PC-9 (cell line): ENCODE results near the gene GRM8.
"Not testable (repeated sequence)": the region's sequence is repeated elsewhere in the genome, so short reads cannot be mapped to it uniquely, and the experiment has no call there.

ENCODE experiments used
- CTCF ChIP-seq: fragments of 200-600 bp; sonication (generic); conservative IDR thresholded peaks from 2 replicates; pipeline ENCODE4 v1.6.1; 2017; ENCODE audit warnings: mixed run types, antibody characterized with exemption, mild to moderate bottlenecking, moderate library complexity
- EZH2 ChIP-seq: fragments of 200-600 bp; sonication (generic); IDR thresholded peaks from 2 replicates; pipeline ENCODE4 v1.8.0; 2017; ENCODE audit warnings: antibody characterized with exemption, low read depth

- TF ChIP-seq CTCF, EZH2: not testable (repeated sequence)
Measured at GRCh38 chr7:126668762-126669161, 584.0 kb downstream of the GRM8 start.
